ENCODE measurements around the gene HMGN2.
A peak's percentile ranks its signal among the peaks of the same experiment; 100 is the strongest.
"Not testable (repeated sequence)": the region's sequence is repeated elsewhere in the genome, so short reads cannot be mapped to it uniquely, and the experiment has no call there.

HMGN2 gene

DNA sequence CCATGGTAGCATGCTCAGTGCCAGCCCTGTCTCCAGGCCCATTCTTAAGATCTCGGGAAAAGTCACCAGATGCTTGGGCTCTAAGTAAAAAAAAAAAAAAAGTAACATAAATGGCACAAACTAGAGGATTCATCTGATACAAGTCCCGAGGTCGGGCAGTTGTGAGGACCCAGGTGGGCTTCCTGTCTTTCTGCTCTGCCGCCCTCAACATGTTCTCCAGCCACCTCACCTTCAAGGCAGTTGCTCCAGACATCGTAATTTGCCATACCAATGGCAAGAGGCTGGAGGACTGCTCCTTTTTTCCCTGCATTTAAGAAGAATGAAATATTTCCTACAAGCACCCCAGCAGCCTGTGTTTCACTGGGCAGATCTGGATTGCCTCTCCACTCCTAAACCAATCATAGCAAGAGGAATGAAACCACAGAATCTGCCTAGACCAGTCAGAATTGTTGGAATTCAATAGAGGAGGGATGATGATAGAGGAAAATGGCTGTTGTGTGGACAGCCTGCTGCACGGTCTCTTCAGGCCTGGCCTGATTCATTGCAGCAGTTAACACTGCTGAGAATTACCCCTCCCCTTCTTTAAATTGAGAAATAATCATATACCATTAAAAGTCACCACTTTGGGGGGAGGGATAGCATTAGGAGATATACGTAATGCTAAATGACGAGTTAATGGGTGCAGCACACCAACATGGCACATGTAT, 5.4 kb downstream of the HMGN2 start:
- no peak for DNase-seq

DNA sequence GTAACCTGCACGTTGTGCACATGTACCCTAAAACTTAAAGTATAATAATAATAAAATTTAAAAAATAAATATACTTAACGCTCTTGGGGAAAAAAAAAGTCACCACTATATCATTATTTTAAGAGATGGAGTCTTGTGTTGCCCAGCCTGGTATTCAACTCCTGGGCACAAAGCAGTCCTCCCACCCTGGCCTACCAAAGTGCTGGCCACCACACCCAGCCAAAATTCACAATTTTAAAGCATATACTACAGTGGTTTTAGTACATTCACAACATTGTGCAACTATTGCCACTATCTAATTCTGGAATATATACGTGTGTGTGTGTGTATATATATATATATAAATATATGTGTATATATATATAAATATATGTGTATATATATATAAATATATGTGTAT, 5.9 kb downstream of the HMGN2 start:
- DNase-seq: no peak

GRCh38 chr1:26478988-26479387, 6.7 kb downstream of the HMGN2 start:
- no peak for DNase-seq

- DNase-seq: no peak
These were observed 10.7 kb downstream of the HMGN2 start for GRCh38 chr1:26482921-26483320.

GRCh38 chr1:26483980-26484379, 11.7 kb downstream of the HMGN2 start:
- no peak for DNase-seq

GRCh38 chr1:26490155-26490554, 17.9 kb downstream of the HMGN2 start:
- DNase-seq: no peak

- no peak for DNase-seq
These were observed 21.0 kb downstream of the HMGN2 start for GRCh38 chr1:26493267-26493666.

DNA sequence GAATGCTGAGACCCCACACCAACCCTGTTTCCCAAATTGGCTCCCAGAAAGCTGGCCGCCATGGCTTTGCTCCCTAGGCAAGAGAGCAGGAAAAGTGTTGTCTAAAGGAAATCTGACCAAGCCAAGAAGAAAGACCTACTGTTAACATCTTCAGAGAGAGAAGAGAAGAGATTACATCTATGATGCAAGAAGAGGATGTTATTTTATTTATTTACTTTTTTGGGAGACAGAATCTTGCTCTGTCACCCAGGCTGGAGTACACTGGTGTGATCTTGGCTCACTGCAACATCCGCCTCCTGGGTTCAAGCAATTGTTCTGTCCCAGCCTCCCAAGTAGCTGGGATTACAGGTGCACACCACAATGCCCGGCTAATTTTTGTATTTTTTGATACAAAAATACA, 21.7 kb downstream of the HMGN2 start:
- DNase-seq: no peak

DNA sequence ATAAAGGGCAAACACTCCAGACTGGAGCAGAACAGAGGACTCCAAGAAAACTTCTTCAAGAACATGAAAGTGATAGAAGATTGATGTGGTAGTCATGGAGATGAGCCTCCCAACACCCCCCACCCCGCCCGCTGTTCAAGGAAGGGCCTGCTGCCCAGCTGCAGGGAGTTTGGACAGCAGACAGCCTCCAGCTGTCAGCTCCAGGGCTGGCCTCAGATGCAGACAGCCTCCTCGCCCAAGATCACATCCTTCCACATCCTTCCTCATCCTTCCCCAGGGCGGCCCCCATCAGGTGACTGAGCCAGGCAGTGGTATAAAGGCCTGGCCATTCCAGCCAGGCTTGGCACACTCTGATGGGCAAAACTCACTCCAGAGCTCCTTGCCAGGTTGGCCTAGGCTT, 24.6 kb downstream of the HMGN2 start:
- no peak for DNase-seq

DNA sequence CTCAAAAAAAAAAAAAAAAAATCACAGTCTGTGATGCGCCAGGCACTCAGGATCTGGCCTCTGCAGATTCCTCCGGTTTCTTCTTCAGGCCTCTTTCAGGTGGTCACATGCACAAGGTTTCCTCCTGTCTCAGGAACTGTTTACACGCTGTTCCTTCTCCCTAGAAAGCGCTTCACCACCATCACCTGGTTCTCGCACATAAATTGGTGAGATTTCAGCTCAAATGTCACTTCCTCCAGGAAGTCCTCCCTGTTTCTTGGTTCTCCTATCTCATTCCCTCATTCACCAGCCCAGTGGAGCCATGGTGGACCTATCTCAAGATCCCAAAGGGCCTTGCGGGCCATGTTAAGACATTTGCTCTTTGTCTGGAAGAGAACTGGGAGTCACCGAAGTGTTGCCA, 26.7 kb downstream of the HMGN2 start:
- DNase-seq: no peak

- peak; percentile 55 for DNase-seq
These were observed 28.4 kb downstream of the HMGN2 start for GRCh38 chr1:26500488-26501175.

- not testable (repeated sequence) for DNase-seq
These were observed 38.5 kb downstream of the HMGN2 start for GRCh38 chr1:26510711-26511110.

- not testable (repeated sequence) for DNase-seq
These were observed 43.6 kb downstream of the HMGN2 start for GRCh38 chr1:26515836-26516235.

- no peak for DNase-seq
These were observed 44.9 kb downstream of the HMGN2 start for GRCh38 chr1:26516987-26517765.

- no peak for DNase-seq
These were observed 45.5 kb downstream of the HMGN2 start for GRCh38 chr1:26517766-26518049.

DNA sequence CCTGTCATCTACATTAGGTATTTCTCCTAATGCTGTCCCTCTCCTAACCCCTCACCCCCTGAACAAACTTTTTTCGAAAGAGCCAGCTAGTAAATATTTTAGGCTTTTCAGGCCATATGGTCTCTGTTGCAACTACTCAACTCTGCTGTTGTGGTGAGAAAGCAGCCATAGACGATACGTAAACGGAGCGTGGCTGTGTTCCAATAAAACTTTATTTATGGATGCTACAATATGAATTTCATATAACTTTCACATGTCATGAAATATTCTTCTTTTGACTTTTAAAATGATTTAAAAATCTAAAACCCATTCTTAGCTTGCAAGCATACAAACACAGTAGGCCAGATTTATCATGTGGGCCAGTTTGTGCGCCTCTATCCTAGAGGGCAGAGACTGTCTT, 46.1 kb downstream of the HMGN2 start:
- DNase-seq: no peak

GRCh38 chr1:26520339-26520738, 48.1 kb downstream of the HMGN2 start:
- DNase-seq: no peak

DNA sequence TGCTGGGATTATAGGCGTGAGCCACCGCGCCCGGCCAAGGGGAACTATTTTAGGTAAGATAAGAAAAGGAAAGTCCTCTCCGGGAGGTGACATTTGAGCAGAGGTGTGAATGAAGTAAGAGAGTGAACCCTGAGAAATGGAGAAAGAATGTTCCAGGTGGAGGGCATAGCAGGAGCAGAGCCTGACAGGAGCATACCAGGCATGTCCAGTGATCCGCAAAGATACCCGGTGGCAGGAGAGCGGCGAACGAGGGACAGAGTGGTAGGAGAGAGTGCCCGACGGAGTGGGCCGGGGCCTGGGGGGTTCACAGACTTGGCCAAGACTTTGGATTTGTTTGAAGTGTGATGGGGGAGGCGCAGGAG, 49.4 kb downstream of the HMGN2 start:
- no peak for DNase-seq

DNA sequence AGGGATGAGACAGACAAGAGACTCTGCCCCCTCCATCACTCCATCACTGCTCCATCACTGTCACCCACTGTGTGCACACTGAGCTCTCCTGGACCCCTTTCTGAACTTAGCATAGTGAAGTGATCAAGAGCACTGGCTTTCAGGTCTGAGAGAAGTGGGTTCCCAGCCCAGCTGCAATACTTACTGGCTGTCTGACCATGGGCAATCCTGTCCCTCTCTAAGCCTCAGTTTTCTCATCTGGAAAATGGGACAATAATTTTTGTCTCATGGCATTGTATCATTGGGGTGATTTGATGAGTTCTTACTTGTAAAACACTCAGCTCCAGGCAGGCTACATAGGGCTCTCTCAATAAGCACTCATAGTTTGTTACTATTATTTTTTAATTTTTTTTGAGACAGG, 49.8 kb downstream of the HMGN2 start:
- no peak for DNase-seq

DNA sequence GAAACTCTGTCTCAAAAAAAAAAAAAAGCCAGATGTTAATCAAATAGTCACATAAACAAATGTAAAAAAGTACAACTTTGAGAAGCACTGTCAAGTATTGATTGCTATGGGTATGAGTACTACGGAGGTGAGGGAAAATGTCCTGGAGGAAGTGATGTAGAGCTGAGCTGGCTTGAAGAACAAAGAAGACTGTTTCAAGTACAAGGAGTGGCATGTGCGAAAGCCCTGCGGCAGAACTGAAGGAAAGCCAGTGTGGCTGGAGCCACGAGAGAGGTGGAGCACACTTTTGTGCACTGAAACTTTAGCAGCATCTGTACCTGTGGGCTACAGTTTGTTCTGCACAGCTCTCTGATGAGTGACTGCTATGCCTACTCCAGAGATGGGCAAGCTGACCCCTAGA, 51.9 kb downstream of the HMGN2 start:
- no peak for DNase-seq

All from NCI-H774 (cell line).